HepG2 (cell line): ENCODE results near the gene MRGPRG. TPM values are rescaled to one million over a fixed set of nuclear protein-coding genes. Genes with fewer than 3 reads are reported as not detected.

ENCODE experiments used
- ATAC-seq: fragments of 200-7000 bp; cut with Tn5 transposase; 3 replicates; pipeline ENCODE4 v1.9.1; 2020; ENCODE audit warnings: mild to moderate bottlenecking, moderate library complexity
- BruUV-seq: library from RNA; stranded (reverse); fragments of 400-500 nt; replicated peaks from 2 replicates; lab custom pipeline; 2021; lab: Mats Ljungman, UMichigan
- CTCF ChIA-PET: fragments of 300-600 bp; formaldehyde crosslinking; extraction: SDS; loops from one replicate; lab custom pipeline; 2021; ENCODE audit warnings: low total read pairs, inconsistent platforms, low intra/inter-chr PET ratio; lab: Yijun Ruan, JAX
- POLR2A ChIA-PET: fragments of 350-600 bp; sonication (Branson Sonifier 250); formaldehyde crosslinking; loops from one replicate; lab custom pipeline; 2020; ENCODE audit warnings: antibody characterized with exemption, inconsistent platforms; lab: Yijun Ruan, JAX
- DNase-seq: peaks from one replicate; pipeline ENCODE4 v3.0.0-alpha.2; 2015; ENCODE audit warnings: low spot score
- FAIRE-seq: peaks from 3 replicates; lab custom pipeline; 2011; peaks lifted over from hg19 to GRCh38; lab: Jason Lieb, UNC
- H2AFZ ChIP-seq: one replicate; pipeline ENCODE4 v1.6.1; 2011; ENCODE audit warnings: low read length, inconsistent platforms
- H3K27ac ChIP-seq: fragments of 300-600 bp; 3 replicates; pipeline ENCODE4 v1.8.0; 2011; ENCODE audit warnings: mixed run types, mild to moderate bottlenecking, mixed read lengths, low read length, inconsistent platforms; ENCODE audit not compliant: insufficient read depth; ENCODE audit errors: extremely low read length
- H3K27me3 ChIP-seq, 2 experiments: fragments of 200-600 bp in 1 of 2; 2 replicates in 1 of 2; 3 replicates in 1 of 2; pipeline versions ENCODE4 v1.6.0 to v1.8.0; 2011; ENCODE audit warnings: low read length in 2 of 2, mild to moderate bottlenecking in 2 of 2, moderate library complexity in 2 of 2, inconsistent platforms in 1 of 2; ENCODE audit not compliant: insufficient read depth in 2 of 2, control insufficient read depth in 1 of 2
- H3K36me3 ChIP-seq, 2 experiments: fragments of 200-600 bp in 1 of 2; replicated peaks in 1 of 2; 2 replicates in 1 of 2; 3 replicates in 1 of 2; pipeline versions ENCODE4 v1.5.1 to v1.8.0; 2011; ENCODE audit warnings: low read length in 2 of 2, inconsistent platforms in 1 of 2; ENCODE audit not compliant: insufficient read depth in 2 of 2, control insufficient read depth in 1 of 2
- H3K4me1 ChIP-seq: 2 replicates; pipeline ENCODE4 v1.5.1; 2012; ENCODE audit warnings: low read length, inconsistent platforms; ENCODE audit not compliant: insufficient read depth
- H3K4me2 ChIP-seq: 2 replicates; pipeline ENCODE4 v1.6.0; 2011; ENCODE audit warnings: low read depth, low read length, inconsistent platforms
- H3K4me3 ChIP-seq, 3 experiments: fragments of 200-600 bp in 1 of 3; sonication (generic), shearing (Covaris generic) in 1 of 3; replicated peaks in 1 of 3; 2 replicates each; pipeline ENCODE4 v1.5.1; 2011 to 2016; ENCODE audit warnings: low read length in 3 of 3, inconsistent platforms in 2 of 3, low read depth in 2 of 3, mild to moderate bottlenecking in 2 of 3, control low read depth in 1 of 3, mixed read lengths in 1 of 3; ENCODE audit not compliant: insufficient read depth in 1 of 3
- H3K79me2 ChIP-seq: one replicate; pipeline ENCODE4 v1.6.1; 2011; ENCODE audit warnings: low read length, inconsistent platforms; ENCODE audit not compliant: insufficient read depth
- H3K9ac ChIP-seq: 2 replicates; pipeline ENCODE4 v1.6.0; 2011; ENCODE audit warnings: mild to moderate bottlenecking, low read depth, low read length, inconsistent platforms; ENCODE audit not compliant: insufficient read depth
- H3K9me3 ChIP-seq: 2 replicates; pipeline ENCODE4 v1.5.1; 2012; ENCODE audit warnings: mild to moderate bottlenecking, low read length
- H4K20me1 ChIP-seq: 2 replicates; pipeline ENCODE4 v1.6.0; 2011; ENCODE audit warnings: inconsistent platforms, mild to moderate bottlenecking, low read length, moderate library complexity; ENCODE audit not compliant: insufficient read depth
- CHD2 ChIP-seq: IDR thresholded peaks from 2 replicates; pipeline ENCODE4 v1.6.1; 2011; ENCODE audit warnings: low read depth, low read length, improper control_type of control experiment
- DR1 ChIP-seq: sonication (generic); formaldehyde crosslinking; IDR thresholded peaks from 2 replicates; pipeline ENCODE4 v1.8.0; 2021; ENCODE audit warnings: mild to moderate bottlenecking, missing genetic modification reagents, inconsistent platforms
- TMF1 ChIP-seq: sonication (generic); formaldehyde crosslinking; IDR thresholded peaks from 2 replicates; pipeline ENCODE4 v1.8.1; 2022; ENCODE audit warnings: low read depth, missing genetic modification reagents
- ZNF501 ChIP-seq: sonication (generic); formaldehyde crosslinking; IDR thresholded peaks from 2 replicates; pipeline ENCODE4 v1.5.1; 2020; ENCODE audit warnings: mild to moderate bottlenecking, moderate library complexity, missing genetic modification reagents
- ZNF550 ChIP-seq: sonication (generic); formaldehyde crosslinking; IDR thresholded peaks from 2 replicates; pipeline ENCODE4 v1.4.0; 2020; ENCODE audit warnings: mild to moderate bottlenecking, missing genetic modification reagents, borderline replicate concordance
- ZNF747 ChIP-seq: sonication (generic); formaldehyde crosslinking; IDR thresholded peaks from 2 replicates; pipeline ENCODE4 v1.8.1; 2023; ENCODE audit warnings: missing genetic modification reagents, mild to moderate bottlenecking, borderline replicate concordance
- ZSCAN30 ChIP-seq: sonication (generic); formaldehyde crosslinking; IDR thresholded peaks from 2 replicates; pipeline ENCODE4 v1.5.0; 2020; ENCODE audit warnings: mild to moderate bottlenecking, missing genetic modification reagents
- WGBS: methylation state at CpG from one replicate; pipeline ENCODE4 v1.1.6; 2017; ENCODE audit warnings: low lambda C conversion rate; 5-methylcytosine and 5-hydroxymethylcytosine counted together
- in situ Hi-C: cut with HindIII; loops from 2 replicates; pipeline ENCODE4 v1.10.0; 2017; ENCODE audit warnings: low pct_unique_long_range_greater_than_20kb; ENCODE audit not compliant: extremely low pct_ligation_motif_present
- intact Hi-C: fragments of 100-400 bp; cut with micrococcal nuclease; formaldehyde crosslinking; loops from one replicate; pipeline ENCODE4 v1.10.0; 2022; ENCODE audit not compliant: unreplicated experiment
- polyA plus RNA-seq, 8 experiments: library from polyadenylated mRNA; depleted of rRNA in 3 of 8; stranded (reverse) in 7 of 8; unstranded in 1 of 8; fragments of >200 nt; fragmentation: Illumina TruSeq in 4 of 8; extraction: Trizol in 4 of 8; gene quantifications; 2 replicates each; pipeline versions ENCODE4 v1.2.1 to v1.2.3, GENCODE V29; 2011 to 2016; ENCODE audit warnings: low read depth in 4 of 8, missing spikeins in 1 of 8, mixed read lengths in 1 of 8; ENCODE audit not compliant: insufficient read depth in 1 of 8
- total RNA-seq, 5 experiments: library from RNA; depleted of rRNA; stranded (reverse); fragments of >200 nt; fragmentation: Illumina TruSeq; extraction: Trizol; gene quantifications; 2 replicates each; pipeline ENCODE4 v1.2.3, GENCODE V29; 2016; ENCODE audit warnings: low read depth in 1 of 5
- TF ChIP-seq, protein P1 (sequence below): sonication (generic); formaldehyde crosslinking; IDR thresholded peaks from 2 replicates; pipeline ENCODE4 v1.5.0; 2020; ENCODE audit warnings: missing genetic modification reagents
- TF ChIP-seq, protein P2 (sequence below): IDR thresholded peaks from 2 replicates; pipeline ENCODE4 v1.6.1; 2016; ENCODE audit warnings: low read depth, borderline replicate concordance
- TF ChIP-seq, protein P3 (sequence below): sonication (generic); formaldehyde crosslinking; IDR thresholded peaks from 2 replicates; pipeline ENCODE4 v1.4.0; 2020; ENCODE audit warnings: missing genetic modification reagents
- TF ChIP-seq, protein P4 (sequence below): sonication (generic); formaldehyde crosslinking; IDR thresholded peaks from 2 replicates; pipeline ENCODE4 v1.8.0; 2022; ENCODE audit warnings: mild to moderate bottlenecking, missing genetic modification reagents, moderate library complexity
- TF ChIP-seq, protein P5 (sequence below): IDR thresholded peaks from 2 replicates; pipeline ENCODE4 v1.6.1; 2016; ENCODE audit warnings: low read depth, control low read depth

The MRGPRG gene
- total and polyA plus RNA-seq, 2 of the 13 experiments (the other 11 are each of a cell fraction or from before 2014, with no cell fraction given) = not detected

DNA sequence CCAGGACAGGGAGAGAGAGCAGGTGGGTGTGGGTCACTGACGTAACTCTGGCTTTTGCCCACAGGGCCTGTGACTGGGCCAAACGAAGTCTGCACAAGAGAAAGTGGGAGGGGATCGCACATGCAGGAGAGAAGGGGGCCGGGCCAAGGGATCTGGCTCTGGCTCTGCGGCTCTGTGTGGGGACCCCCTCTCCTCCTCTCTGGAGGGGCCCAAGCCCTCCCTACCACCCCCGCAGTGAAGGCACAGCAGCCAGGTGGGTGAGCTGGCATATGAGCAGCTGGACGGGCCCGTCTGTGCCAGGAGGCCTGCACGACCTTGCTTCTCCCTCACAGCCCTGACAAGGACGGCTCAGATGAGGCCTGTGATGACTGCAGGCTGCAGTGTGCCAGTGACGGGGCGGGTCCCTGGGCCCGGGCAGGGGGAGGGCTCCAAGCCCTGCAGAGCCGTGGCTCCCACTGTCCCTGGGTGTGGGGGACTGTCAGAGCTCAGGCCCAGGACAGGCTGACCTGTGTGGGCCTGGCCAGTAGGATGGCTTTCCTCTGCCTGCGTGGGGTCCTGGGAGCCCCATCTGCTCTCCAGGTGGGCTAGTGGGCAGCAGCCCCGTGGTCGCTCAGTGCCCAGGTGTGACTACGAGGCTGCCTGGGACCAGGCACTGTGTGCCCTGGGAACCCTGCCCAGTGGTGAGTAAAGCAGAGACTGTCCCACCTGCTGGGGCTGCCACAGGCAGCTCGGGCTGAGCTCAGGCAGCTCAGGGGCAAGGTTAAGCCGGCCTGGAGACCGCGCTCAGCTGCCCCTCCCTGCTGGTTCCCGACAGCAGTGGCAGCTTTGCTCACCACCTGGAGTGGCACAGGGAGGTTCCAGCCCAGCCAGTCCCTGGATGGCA is 22.2 kb downstream of the MRGPRG start:
- intact Hi-C loops = no loop called here
- POLR2A ChIA-PET = no interaction called here
- Histone ChIP-seq H3K4me1 (no peaks in the 10 kb centered on the region), H4K20me1 (0 out of 2 replicates have a peak, but pooled peaks cover 7% of the 10 kb centered on the region), H3K4me3 (no peak overlapping the region), H3K36me3 (no peaks in the 10 kb centered on the region), H2AFZ (no peak overlapping the region), H3K4me2 (no peak overlapping the region), H3K27ac (no peak overlapping the region)
- ATAC-seq = no peak; the same call in 2 of the 3 replicates
- CTCF ChIA-PET = no interaction called here
- no peak for FAIRE-seq
- no peak for DNase-seq
- TF ChIP-seq ZNF501 = no peak
- TF ChIP-seq ZNF747 (CRISPR knock-in tag) = no peak
- TF ChIP-seq, protein P1, sequence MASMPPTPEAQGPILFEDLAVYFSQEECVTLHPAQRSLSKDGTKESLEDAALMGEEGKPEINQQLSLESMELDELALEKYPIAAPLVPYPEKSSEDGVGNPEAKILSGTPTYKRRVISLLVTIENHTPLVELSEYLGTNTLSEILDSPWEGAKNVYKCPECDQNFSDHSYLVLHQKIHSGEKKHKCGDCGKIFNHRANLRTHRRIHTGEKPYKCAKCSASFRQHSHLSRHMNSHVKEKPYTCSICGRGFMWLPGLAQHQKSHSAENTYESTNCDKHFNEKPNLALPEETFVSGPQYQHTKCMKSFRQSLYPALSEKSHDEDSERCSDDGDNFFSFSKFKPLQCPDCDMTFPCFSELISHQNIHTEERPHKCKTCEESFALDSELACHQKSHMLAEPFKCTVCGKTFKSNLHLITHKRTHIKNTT (CRISPR knock-in tag) = no peak
- no peak for TF ChIP-seq ZSCAN30
- TF ChIP-seq, protein P2, sequence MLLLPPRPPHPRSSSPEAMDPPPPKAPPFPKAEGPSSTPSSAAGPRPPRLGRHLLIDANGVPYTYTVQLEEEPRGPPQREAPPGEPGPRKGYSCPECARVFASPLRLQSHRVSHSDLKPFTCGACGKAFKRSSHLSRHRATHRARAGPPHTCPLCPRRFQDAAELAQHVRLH (CRISPR knock-in tag) = no peak
- TF ChIP-seq, protein P3, sequence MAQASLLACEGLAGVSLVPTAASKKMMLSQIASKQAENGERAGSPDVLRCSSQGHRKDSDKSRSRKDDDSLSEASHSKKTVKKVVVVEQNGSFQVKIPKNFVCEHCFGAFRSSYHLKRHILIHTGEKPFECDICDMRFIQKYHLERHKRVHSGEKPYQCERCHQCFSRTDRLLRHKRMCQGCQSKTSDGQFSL (CRISPR knock-in tag) = no peak
- no peak for TF ChIP-seq ZNF550 (CRISPR knock-in tag)
- no peak for TF ChIP-seq DR1 (CRISPR knock-in tag)
- TF ChIP-seq, protein P4, sequence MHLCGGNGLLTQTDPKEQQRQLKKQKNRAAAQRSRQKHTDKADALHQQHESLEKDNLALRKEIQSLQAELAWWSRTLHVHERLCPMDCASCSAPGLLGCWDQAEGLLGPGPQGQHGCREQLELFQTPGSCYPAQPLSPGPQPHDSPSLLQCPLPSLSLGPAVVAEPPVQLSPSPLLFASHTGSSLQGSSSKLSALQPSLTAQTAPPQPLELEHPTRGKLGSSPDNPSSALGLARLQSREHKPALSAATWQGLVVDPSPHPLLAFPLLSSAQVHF (CRISPR knock-in tag) = no peak
- TF ChIP-seq CHD2 = no peak
- TF ChIP-seq, protein P5, sequence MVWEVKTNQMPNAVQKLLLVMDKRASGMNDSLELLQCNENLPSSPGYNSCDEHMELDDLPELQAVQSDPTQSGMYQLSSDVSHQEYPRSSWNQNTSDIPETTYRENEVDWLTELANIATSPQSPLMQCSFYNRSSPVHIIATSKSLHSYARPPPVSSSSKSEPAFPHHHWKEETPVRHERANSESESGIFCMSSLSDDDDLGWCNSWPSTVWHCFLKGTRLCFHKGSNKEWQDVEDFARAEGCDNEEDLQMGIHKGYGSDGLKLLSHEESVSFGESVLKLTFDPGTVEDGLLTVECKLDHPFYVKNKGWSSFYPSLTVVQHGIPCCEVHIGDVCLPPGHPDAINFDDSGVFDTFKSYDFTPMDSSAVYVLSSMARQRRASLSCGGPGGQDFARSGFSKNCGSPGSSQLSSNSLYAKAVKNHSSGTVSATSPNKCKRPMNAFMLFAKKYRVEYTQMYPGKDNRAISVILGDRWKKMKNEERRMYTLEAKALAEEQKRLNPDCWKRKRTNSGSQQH = no peak
- TF ChIP-seq TMF1 (CRISPR knock-in tag) = no peak
- TF ChIP-seq, all 625 proteins: peak for 0
- in situ Hi-C loops = no loop called here
- no peak overlapping the region for H3K9ac ChIP-seq
- H3K9me3 ChIP-seq = no peaks in the 10 kb centered on the region
- 2% methylated on average over 7 of the region's 23 CpGs for WGBS
- H3K79me2 ChIP-seq = no peaks in the 10 kb centered on the region
- peaks cover 26 to 83% of the 10 kb centered on the region in 2 experiments for H3K27me3 ChIP-seq
- no TSS peak for BruUV-seq
